Measurements from ENCODE around the gene LARGE2.
"Not testable (repeated sequence)": the region's sequence is repeated elsewhere in the genome, so short reads cannot be mapped to it uniquely, and the experiment has no call there.

LARGE2 gene

DNA sequence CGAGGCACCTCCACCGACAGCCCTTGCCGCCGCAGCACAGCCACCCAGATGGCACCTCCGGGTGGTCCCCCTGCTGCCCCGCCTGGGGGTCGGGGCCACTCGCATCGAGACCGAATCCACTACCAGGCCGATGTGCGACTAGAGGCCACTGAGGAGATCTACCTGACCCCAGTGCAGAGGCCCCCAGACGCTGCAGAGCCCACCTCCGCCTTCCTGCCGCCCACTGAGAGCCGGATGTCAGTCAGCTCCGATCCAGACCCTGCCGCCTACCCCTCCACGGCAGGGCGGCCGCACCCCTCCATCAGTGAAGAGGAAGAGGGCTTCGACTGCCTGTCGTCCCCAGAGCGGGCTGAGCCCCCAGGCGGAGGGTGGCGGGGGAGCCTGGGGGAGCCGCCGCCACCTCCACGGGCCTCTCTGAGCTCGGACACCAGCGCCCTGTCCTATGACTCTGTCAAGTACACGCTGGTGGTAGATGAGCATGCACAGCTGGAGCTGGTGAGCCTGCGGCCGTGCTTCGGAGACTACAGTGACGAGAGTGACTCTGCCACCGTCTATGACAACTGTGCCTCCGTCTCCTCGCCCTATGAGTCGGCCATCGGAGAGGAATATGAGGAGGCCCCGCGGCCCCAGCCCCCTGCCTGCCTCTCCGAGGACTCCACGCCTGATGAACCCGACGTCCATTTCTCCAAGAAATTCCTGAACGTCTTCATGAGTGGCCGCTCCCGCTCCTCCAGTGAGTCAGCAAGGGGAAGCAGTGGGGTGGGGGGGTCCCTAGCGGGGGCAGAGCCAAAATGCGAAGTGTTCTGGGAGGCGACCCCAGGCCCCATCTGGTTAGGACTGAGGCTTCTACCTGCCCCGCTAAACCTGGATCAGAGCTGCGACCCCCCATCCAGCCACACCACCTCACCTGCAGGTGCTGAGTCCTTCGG is 19.7 kb upstream of the LARGE2 start:
- no peak for TF ChIP-seq CTCF (IDR thresholded peaks at IDR 0.05; ENCODE audit: low read depth, low read length)
- DNase-seq (ENCODE audit: extremely low read depth, low read depth) = no peak

DNA sequence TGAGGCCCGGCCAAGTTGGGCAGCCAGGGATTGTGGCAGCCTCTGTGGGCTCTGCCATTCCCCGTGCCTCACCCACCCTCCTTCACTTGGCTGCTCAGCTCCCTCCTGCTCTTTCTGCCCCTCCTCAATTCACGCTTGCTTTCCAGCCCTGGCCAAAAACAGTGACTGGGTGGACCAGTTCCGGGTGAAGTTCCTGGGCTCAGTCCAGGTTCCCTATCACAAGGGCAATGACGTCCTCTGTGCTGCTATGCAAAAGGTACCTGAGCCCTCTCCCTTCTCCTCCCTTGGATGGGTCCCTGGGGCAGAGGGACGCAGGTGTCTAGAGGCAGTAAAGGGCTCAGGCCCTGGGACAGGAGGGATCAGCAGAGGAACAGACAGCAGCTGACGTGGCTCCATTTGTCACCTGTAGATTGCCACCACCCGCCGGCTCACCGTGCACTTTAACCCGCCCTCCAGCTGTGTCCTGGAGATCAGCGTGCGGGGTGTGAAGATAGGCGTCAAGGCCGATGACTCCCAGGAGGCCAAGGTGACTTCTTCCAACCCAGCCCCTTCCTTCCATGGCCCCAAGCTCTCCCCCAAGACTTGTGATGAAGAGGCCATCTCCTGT is 18.0 kb upstream of the LARGE2 start:
- DNase-seq (ENCODE audit: extremely low read depth, low read depth) = no peak
- no peak for TF ChIP-seq CTCF (IDR thresholded peaks at IDR 0.05; ENCODE audit: low read depth, low read length)

DNA sequence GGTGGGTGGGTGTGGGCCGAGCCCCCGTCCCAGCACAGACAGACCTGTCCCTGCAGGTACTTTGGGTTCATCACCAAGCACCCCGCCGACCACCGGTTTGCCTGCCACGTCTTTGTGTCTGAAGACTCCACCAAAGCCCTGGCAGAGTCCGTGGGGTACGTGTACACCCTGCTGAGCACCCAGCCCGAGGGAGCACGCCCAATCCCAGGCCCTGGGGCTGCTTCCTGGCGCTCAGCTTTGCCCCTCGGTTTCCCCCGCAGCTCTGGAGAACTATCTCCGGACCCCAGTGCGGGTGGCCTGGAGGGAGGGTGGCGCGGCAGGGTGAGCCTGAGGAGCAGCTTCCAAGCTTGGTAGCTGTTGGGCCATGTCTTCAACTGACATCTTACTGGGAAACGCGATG is 17.4 kb upstream of the LARGE2 start:
- TF ChIP-seq CTCF (IDR thresholded peaks at IDR 0.05; ENCODE audit: low read depth, low read length) = no peak
- no peak for DNase-seq (ENCODE audit: extremely low read depth, low read depth)

GRCh38 chr11:45905576-45905975 is 16.9 kb upstream of the LARGE2 start:
- not testable (repeated sequence) for DNase-seq (ENCODE audit: extremely low read depth, low read depth)

- no peak for DNase-seq (ENCODE audit: extremely low read depth, low read depth)
- no peak for TF ChIP-seq CTCF (IDR thresholded peaks at IDR 0.05; ENCODE audit: low read depth, low read length)
These were observed 16.3 kb upstream of the LARGE2 start for GRCh38 chr11:45906096-45906682.

- no peak for DNase-seq (ENCODE audit: extremely low read depth, low read depth)
These were observed 15.4 kb upstream of the LARGE2 start, which contains the start of gene FREY1 for GRCh38 chr11:45906965-45907611. Gene FREY1, minus strand, starts transcription at chr11:45907271. Its CDS starts 26 bp downstream, at chr11:45907245.

More at GRCh38 chr11:45906965-45907611, 15.4 kb upstream of the LARGE2 start, which contains the start of gene FREY1:
- no peak for TF ChIP-seq CTCF (IDR thresholded peaks at IDR 0.05; ENCODE audit: low read depth, low read length)
